GM12872 (cell line): ENCODE data around the gene MYO18A.

ENCODE experiments used
- CTCF ChIP-seq: IDR thresholded peaks from 3 replicates; pipeline ENCODE4 v1.5.1; 2011; ENCODE audit warnings: low read depth, mild to moderate bottlenecking, low read length, moderate library complexity; ENCODE audit not compliant: insufficient read depth

Gene MYO18A

DNA sequence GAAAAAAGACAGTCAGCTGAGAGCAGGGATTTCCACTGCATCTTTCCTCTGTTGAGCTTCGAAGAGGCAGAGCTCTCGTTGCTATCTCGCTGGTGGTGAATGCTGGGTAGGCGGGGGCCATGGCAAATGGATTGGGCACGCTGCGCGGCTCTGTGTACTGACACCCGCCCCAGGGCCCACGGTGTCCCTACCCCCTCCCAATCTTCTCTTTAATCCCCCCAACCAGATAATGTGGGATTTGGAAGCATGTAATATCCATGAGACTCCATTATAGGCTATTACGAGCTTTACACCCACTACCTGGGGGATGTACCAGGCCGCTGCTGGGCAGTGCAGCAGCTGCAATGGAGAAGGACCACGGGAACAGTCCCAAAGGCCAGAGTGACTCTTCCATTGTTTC, 129.0 kb downstream of the MYO18A start:
- no peak for TF ChIP-seq CTCF

- no peak for TF ChIP-seq CTCF
Measured at GRCh38 chr17:29050176-29050575, 130.0 kb downstream of the MYO18A start.

- no peak for TF ChIP-seq CTCF
Measured at GRCh38 chr17:29049541-29050145, 130.6 kb downstream of the MYO18A start.

DNA sequence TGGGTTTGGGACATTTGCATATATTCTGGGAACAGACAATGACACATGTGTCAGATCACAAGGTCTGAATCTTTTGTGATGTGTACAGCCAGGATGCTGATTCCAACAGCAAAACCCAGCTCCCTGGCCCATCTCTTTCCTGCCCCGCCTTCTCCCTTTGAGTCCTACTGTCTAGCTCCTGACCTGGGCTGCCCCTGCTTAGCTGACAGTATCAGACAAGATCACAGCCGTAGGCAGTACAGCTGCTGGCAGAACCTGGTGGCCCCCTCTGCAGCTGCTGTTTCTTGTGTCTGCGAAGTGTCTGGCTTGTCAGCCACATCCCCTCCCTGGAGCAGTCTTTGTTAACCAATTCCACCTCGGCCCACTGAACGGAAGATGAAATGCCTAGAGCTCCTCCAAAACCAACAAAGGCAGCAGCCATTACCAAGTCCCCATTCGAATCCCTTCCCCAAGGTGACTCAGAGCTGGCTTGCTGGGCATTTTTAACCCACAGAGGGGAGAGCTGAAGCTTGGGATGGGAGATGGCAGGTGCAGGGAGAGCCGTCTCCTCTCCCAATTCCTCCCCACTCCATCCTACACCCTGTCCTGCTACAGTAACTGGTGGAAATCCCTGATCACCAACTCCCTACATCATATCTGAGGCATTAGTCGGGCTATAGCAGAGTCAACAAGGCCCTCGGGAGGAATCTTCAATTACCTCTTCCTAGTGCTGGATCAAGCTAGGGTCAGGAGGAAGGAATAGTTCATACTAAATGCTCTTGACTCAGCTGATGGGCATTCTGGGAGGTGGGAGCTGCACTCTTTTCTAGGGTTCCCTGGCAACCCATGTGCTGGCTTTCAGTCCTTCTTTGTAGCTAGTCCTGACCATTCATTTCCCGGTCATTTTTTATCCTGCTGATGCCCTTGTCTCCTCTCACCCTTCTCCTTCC, 131.5 kb downstream of the MYO18A start:
- no peak for TF ChIP-seq CTCF

DNA sequence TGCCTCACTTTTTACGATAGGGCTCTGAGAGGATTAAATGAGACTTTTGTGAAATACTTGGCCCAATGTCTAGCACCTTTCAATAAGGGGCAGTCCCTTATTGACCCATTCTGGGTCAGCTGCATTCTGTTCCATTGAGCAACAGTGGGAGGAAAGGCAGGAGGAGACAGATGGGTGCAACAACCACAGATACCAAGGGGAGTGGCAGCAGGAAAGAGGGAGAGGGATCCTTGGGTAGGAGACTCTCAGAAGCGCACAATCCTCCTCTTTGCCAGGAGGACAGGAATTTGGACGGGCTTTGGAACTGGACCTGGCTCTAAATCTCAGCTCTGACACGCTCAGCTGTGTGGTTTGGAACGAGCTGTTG, 133.7 kb downstream of the MYO18A start:
- TF ChIP-seq CTCF = no peak

GRCh38 chr17:29045734-29046472, 134.3 kb downstream of the MYO18A start:
- no peak for TF ChIP-seq CTCF

- TF ChIP-seq CTCF = no peak
Measured at GRCh38 chr17:29045026-29045425, 135.2 kb downstream of the MYO18A start.
